Small intestine (tissue), 16 donors: Measurements from ENCODE around the gene USP26. TPM values are rescaled to one million over a fixed set of nuclear protein-coding genes. Genes with fewer than 3 reads are reported as not detected.
"Not testable (repeated sequence)": the region's sequence is repeated elsewhere in the genome, so short reads cannot be mapped to it uniquely, and the experiment has no call there.

Experiments used
- DNase-seq, 2 donors: peaks; one replicate each; pipeline versions ENCODE4 v3.0.0 to v3.0.0-alpha.2; 2013
- FAIRE-seq: peaks from 2 replicates; lab custom pipeline; 2012; peaks lifted over from hg19 to GRCh38; lab: Jason Lieb, UNC
- H3K27ac ChIP-seq, 3 donors: one replicate each; pipeline ENCODE4 v1.5.1; 2013; ENCODE audit warnings: low read length in 2 of 3, mild to moderate bottlenecking in 2 of 3, control low read depth in 1 of 3, inconsistent platforms in 1 of 3, low read depth in 1 of 3, moderate library complexity in 1 of 3
- H3K27me3 ChIP-seq, 3 donors: one replicate each; pipeline ENCODE4 v1.6.1; 2013; ENCODE audit warnings: low read length in 3 of 3, inconsistent platforms in 1 of 3; ENCODE audit not compliant: control insufficient read depth in 3 of 3, insufficient read depth in 3 of 3
- H3K36me3 ChIP-seq, 3 donors: one replicate each; pipeline ENCODE4 v1.6.1; 2013; ENCODE audit warnings: low read length in 3 of 3, inconsistent platforms in 1 of 3, low read depth in 1 of 3, mild to moderate bottlenecking in 1 of 3, moderate library complexity in 1 of 3; ENCODE audit not compliant: control insufficient read depth in 3 of 3, insufficient read depth in 2 of 3
- H3K4me1 ChIP-seq, 3 donors: one replicate each; pipeline ENCODE4 v1.6.1; 2013; ENCODE audit warnings: low read length in 2 of 3, inconsistent platforms in 1 of 3, low read depth in 1 of 3, mild to moderate bottlenecking in 1 of 3, moderate library complexity in 1 of 3; ENCODE audit not compliant: control insufficient read depth in 3 of 3, insufficient read depth in 2 of 3
- H3K4me3 ChIP-seq, 3 donors: one replicate each; pipeline ENCODE4 v1.5.1; 2013; ENCODE audit warnings: low read length in 3 of 3, control low read depth in 1 of 3, inconsistent platforms in 1 of 3, low read depth in 1 of 3, mild to moderate bottlenecking in 1 of 3, moderate library complexity in 1 of 3
- H3K9me3 ChIP-seq, 2 donors: one replicate each; pipeline ENCODE4 v1.6.1; 2013; ENCODE audit warnings: low read depth in 1 of 2, low read length in 1 of 2; ENCODE audit not compliant: control insufficient read depth in 2 of 2, insufficient read depth in 1 of 2
- WGBS, 3 donors: extraction: QIAGEN DNeasy Blood & Tissue Kit; methylation state at CpG; one replicate each; pipeline ENCODE4 v1.1.7; 2013; 5-methylcytosine and 5-hydroxymethylcytosine counted together
- long read RNA-seq, 10 donors: transcript quantifications; one replicate each; lab custom pipeline, GENCODE V29; 2026
- polyA plus RNA-seq, 4 donors: library from polyadenylated mRNA; stranded (reverse) in 3 of 4; unstranded in 1 of 4; fragments of 200-250 nt in 3 of 4; fragments of 120-200 nt in 1 of 4; gene quantifications; one replicate each; pipeline versions ENCODE4 v1.2.1 to v1.2.3, GENCODE V29; 2013
- donor health status: healthy with polysubstance abuse.
- donor health status: control.
- donor health status: control.
- donor health status: Bipolar disorder and iron deficiency.
- donor health status: healthy.

The USP26 gene
- not detected for polyA plus RNA-seq
- long read RNA-seq, donor 1: 0 reads
- long read RNA-seq, donor 2: 0 reads
- long read RNA-seq, donor 3: 0 reads
- long read RNA-seq, donor 4: 0 reads
- long read RNA-seq, donor 5: 0 reads
- long read RNA-seq, donor 6: 0 reads
- long read RNA-seq, donor 7: 0 reads
- long read RNA-seq, donor 8: 0 reads
- long read RNA-seq, donor 9: 0 reads
- long read RNA-seq, donor 10: 0 reads

- no peaks in the 10 kb centered on the region for H3K36me3 ChIP-seq
- FAIRE-seq: no peak
- H3K27me3 ChIP-seq: no peaks in the 10 kb centered on the region
- no peak for DNase-seq
- H3K27ac ChIP-seq: no peak within 1 kb of the TSS
- H3K9me3 ChIP-seq: no peaks in the 10 kb centered on the region
- H3K4me1 ChIP-seq: no peaks in the 10 kb centered on the region
- 95 to 97% (median 97%) methylated on average over 16 of the region's 16 CpGs for WGBS, 3 donors
- H3K4me3 ChIP-seq: no peak within 1 kb of the TSS
These were observed at the start of gene USP26 for GRCh38 chrX:133097031-133097430. TSS of gene USP26 (minus strand) at chrX:133097109. CDS start at chrX:133028220, 68,889 bp downstream.

- DNase-seq (no peak), FAIRE-seq (no peak)
- WGBS, 3 donors: 61 to 91% (median 74%) methylated on average over 4 of the region's 4 CpGs
- H3K27me3 ChIP-seq: no peaks in the 10 kb centered on the region
- H3K4me3 ChIP-seq: no peak overlapping the region
- H3K27ac ChIP-seq: no peak overlapping the region
- H3K9me3 ChIP-seq: no peaks in the 10 kb centered on the region
- no peaks in the 10 kb centered on the region for H3K36me3 ChIP-seq
- no peaks in the 10 kb centered on the region for H3K4me1 ChIP-seq
These were observed 37.4 kb upstream of the USP26 start for GRCh38 chrX:133134282-133134681.

GRCh38 chrX:133120406-133120805, 23.5 kb upstream of the USP26 start:
- Histone ChIP-seq H3K4me3 (no peak overlapping the region), H3K9me3 (no peaks in the 10 kb centered on the region), H3K36me3 (no peaks in the 10 kb centered on the region), H3K27ac (no peak overlapping the region), H3K4me1 (no peaks in the 10 kb centered on the region), H3K27me3 (no peaks in the 10 kb centered on the region)
- DNase-seq (no peak), FAIRE-seq (no peak)
- WGBS, 3 donors: 75 to 88% (median 76%) methylated on average over 5 of the region's 5 CpGs

- DNase-seq (no peak), FAIRE-seq (no peak)
- Histone ChIP-seq H3K27me3 (no peaks in the 10 kb centered on the region), H3K36me3 (no peaks in the 10 kb centered on the region), H3K27ac (no peak overlapping the region), H3K4me1 (no peaks in the 10 kb centered on the region), H3K4me3 (no peak overlapping the region), H3K9me3 (no peaks in the 10 kb centered on the region)
- WGBS, 3 donors: 54 to 66% (median 58%) methylated on average over 8 of the region's 8 CpGs
These were observed 2.7 kb downstream of the USP26 start for GRCh38 chrX:133094098-133094731.

GRCh38 chrX:133090236-133090809, 6.6 kb downstream of the USP26 start:
- FAIRE-seq: no peak

GRCh38 chrX:133089411-133089810, 7.5 kb downstream of the USP26 start:
- Histone ChIP-seq H3K9me3 (no peaks in the 10 kb centered on the region), H3K36me3 (no peaks in the 10 kb centered on the region), H3K27me3 (no peaks in the 10 kb centered on the region), H3K27ac (no peak overlapping the region), H3K4me1 (no peaks in the 10 kb centered on the region), H3K4me3 (no peak overlapping the region)
- FAIRE-seq (no peak), DNase-seq (no peak)

More at GRCh38 chrX:133090236-133090809, 6.6 kb downstream of the USP26 start:
- H3K9me3 ChIP-seq: no peaks in the 10 kb centered on the region
- no peaks in the 10 kb centered on the region for H3K36me3 ChIP-seq
- no peak for DNase-seq
- no peak overlapping the region for H3K27ac ChIP-seq
- H3K4me3 ChIP-seq: no peak overlapping the region
- no peaks in the 10 kb centered on the region for H3K4me1 ChIP-seq
- H3K27me3 ChIP-seq: no peaks in the 10 kb centered on the region

- Histone ChIP-seq H3K4me1 (no peaks in the 10 kb centered on the region), H3K9me3 (no peaks in the 10 kb centered on the region), H3K4me3 (no peak overlapping the region), H3K27me3 (no peaks in the 10 kb centered on the region), H3K36me3 (no peaks in the 10 kb centered on the region), H3K27ac (no peak overlapping the region)
- 34 to 66% (median 45%) methylated on average over 3 of the region's 3 CpGs for WGBS, 3 donors
- DNase-seq (no peak), FAIRE-seq (no peak)
These were observed 11.1 kb downstream of the USP26 start for GRCh38 chrX:133085785-133086184.

GRCh38 chrX:133085056-133085455, 11.9 kb downstream of the USP26 start:
- DNase-seq, H3K36me3 ChIP-seq, H3K4me3 ChIP-seq, FAIRE-seq, H3K27ac ChIP-seq, H3K9me3 ChIP-seq, H3K4me1 ChIP-seq, H3K27me3 ChIP-seq: not testable (repeated sequence)
- 77 to 96% (median 83%) methylated on average over 4 of the region's 4 CpGs for WGBS, 3 donors
